Fibroblast of pulmonary artery (primary cell): ENCODE measurements around the gene USH1C.

Source experiments
- DNase-seq: peaks from one replicate; pipeline ENCODE4 v3.0.0-alpha.2; 2010; ENCODE audit warnings: low read depth
- H3K4me3 ChIP-seq: replicated peaks from 2 replicates; pipeline ENCODE4 v1.5.1; 2011; ENCODE audit warnings: low read depth, mild to moderate bottlenecking, control low read depth, low read length, moderate library complexity
- CTCF ChIP-seq: IDR thresholded peaks from 2 replicates; pipeline ENCODE4 v1.5.1; 2011; ENCODE audit warnings: mild to moderate bottlenecking, control low read depth, low read length, inconsistent platforms; ENCODE audit errors: missing control alignments

The USH1C gene

GRCh38 chr11:17543041-17543440, 1.2 kb downstream of the USH1C start:
- H3K4me3 ChIP-seq: no peak overlapping the region
- DNase-seq: no peak
- TF ChIP-seq CTCF: no peak

DNA sequence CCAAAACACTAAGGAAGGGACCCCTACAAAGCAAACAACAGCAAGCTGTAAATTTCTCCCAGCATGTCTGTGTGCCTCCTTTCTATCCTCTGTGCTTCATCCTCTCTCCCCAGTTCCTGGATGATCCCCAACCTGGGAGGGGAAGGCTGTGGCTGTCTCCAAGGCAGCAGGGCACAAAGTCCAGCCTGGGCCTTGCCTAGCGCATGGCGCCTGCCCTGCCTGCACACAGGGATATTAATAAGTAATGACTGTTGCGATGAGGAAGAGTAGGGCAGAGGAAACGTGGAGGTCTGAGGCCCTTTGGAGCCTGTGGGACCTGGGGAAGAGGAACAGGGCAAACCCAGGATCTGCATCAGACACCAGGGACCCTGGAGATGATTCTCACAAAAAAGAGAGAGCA, 2.0 kb downstream of the USH1C start:
- no peak overlapping the region for H3K4me3 ChIP-seq
- no peak for DNase-seq
- TF ChIP-seq CTCF: no peak

DNA sequence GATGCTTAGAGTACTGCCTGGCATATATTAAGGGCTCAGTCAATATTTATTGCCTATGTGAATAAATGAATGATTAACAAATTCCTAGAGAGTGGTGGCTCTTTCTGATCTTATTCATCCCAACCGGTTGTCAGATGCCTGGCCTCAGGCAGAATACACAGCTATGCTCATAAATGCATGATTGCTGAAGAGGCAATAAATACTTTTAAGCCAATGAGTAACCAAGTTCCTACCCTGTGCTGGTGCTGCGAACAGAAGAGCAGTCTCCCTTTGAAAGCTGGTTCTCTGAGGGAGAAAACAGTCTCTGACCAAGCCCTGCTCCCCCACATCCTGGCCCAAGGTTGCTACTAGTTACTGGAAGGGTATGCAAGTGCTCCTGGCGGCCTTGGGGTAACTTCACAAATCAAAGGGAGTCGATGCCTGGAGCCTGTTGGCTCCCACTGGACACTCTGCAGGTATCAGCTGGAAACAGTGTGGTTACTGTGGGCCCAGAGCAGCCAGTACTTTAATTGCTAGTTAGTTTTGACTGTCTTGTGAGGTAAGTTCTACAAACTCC, 2.8 kb downstream of the USH1C start:
- no peak for TF ChIP-seq CTCF
- no peak overlapping the region for H3K4me3 ChIP-seq
- DNase-seq: no peak

DNA sequence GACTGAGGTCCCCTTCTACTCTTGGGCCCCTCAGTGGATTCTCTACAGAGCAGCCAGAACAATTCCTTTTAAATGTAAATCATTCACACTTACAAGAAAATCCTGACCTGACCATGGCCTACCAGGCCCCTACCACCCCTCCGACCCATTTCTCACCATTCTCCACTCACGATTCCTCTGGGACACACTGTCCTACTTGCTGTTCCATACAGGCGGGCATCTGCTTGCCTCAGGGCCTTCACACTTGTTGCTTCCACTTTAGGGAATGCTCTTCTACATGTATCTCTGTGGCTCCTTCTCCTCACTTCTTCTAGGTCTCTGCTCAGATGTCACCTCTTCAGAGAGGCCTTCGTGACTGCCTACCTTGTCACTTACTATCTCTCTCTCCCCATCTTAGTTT, 3.4 kb downstream of the USH1C start:
- no peak for DNase-seq
- no peak for TF ChIP-seq CTCF
- no peak overlapping the region for H3K4me3 ChIP-seq

- no peak for TF ChIP-seq CTCF
- DNase-seq: no peak
- H3K4me3 ChIP-seq: no peak overlapping the region
Observed at GRCh38 chr11:17538731-17539130, 5.5 kb downstream of the USH1C start.

DNA sequence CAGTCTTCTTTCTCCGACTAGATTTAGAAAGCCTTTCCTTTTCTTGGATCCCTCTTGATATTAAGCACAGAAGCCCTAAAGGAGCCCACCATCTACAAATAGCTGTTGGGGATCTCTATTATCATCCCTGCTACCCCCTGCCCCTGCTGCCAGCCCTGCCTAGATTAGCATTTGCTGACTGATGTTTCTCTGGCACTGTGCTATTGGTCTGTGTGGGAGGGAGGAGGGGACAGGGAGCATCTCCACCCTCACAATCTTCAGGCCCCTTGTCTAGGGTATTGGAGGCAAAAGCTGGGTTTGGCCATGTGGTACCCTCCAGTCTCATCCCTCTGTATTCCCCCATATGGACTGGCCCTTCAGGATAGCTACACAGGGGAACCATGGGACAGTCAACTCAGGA, 6.2 kb downstream of the USH1C start:
- TF ChIP-seq CTCF: no peak
- no peak overlapping the region for H3K4me3 ChIP-seq
- no peak for DNase-seq

DNA sequence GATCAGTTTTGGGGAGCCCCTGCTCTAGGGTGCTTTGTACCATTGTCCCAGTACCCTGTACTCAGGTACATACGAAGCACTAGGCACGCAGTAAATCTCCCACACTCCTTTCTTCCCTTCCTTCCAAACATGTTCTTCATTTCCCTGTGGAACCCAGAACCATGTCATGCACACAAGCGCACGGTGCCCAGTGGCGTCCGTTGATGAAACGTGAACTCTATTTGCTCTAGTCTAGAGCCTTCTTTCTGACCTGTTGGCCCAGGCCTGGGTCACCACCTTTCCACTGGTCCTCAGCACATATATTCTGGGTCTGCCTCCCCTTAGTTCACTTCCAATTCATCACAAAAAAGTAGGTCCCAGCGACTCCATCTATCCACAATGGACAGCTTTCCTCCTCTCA, 7.0 kb downstream of the USH1C start:
- no peak for DNase-seq
- H3K4me3 ChIP-seq: no peak overlapping the region
- no peak for TF ChIP-seq CTCF
